Embryonic facial prominence (tissue), 1 donor: ENCODE results near the gene TENM4.

Experiments
- DNase-seq: peaks from one replicate; pipeline ENCODE4 v3.0.0-alpha.2; 2016; ENCODE audit errors: extremely low spot score

TENM4 gene

DNA sequence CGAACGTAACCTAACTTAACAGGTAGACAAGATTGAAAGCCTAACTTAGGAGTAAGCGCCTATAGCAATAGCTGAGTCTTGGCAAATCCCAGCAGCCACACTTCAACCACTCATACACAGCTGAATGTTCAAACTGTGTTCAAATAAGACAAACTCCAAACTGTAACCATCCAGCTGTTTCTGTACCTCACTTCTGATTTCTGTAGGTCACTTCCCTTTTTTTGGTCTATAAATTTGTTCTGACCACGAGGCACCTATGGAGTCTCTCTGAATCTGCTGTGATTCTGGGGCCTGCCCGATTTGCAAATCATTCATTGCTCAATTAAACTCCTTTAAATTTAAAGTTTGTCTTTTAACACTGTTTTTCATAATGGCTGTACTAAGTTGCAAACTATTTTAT is 8.2 kb upstream of the TENM4 start:
- DNase-seq = no peak

DNA sequence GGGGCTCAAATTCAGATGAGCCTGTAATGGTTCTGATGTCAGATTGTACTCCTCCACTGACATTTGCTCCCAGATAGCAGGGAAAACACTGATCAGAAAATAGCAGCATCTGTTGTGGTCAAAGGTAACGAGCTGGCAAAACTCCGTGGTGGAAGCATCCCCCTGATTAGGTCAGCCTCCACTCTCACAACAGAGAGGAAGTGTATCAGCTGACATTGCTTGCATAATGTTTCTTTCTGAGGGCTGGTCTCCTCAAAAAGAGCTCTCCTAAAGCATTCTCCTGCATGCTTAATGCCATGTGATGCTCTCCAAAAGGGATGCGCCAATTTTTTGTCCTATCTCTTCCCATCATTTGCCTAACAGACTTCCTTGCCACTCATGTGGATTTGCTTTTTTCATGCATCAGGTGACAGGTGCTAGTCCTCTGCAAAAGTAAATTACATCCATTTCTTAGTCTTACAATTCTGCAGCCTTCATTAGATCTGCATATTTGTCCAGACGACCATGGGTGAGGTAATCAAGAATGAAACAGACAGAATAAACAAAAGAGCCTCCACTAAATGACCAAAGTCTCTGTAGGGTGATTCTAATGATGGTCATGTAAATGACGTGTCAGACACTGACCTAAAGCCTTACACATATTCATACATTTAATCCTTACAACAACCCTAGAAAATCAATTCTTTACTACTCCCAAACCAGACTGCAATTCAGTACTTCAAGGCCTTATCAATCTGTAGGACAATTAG is 6.4 kb upstream of the TENM4 start:
- DNase-seq = no peak

DNA sequence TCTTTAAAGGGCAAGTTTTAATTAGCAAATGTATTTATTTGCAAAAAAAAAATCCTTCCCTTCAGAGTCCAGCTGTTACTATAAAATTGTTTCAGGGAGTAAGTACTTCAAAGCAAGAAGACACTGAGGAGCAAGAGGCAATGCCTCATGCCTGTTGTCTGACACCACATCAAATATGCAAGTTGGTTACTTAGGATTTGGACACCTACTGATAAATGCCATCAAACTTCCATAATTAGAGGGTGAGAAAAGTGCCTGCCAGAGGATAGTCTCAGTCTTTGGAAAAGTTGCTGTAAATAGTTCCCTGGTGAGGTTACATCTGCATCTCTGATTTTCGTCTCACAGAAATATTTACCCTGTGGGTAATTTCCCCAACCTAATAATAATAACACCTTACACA is 4.1 kb upstream of the TENM4 start:
- no peak for DNase-seq

DNA sequence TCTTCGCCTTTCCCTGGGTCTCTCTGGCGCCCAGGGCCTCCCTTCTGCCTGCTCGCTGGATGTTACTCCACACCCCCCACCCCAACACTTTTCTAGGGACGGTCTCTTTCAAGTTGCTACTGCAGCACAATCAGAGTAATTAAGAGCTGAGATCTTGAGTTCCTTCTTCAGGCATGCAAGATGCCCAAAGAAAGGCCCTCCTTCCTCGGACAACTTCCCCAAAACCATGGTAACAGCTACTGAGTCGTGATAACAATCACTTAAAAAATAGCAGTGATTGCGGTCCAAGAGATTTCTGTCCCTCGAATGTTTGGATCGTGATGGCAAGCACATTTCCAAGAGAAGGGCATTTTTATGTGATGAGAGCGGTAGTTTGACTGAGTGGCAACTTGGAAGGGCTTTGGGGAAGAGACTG is 638 bp upstream of the TENM4 start:
- no peak for DNase-seq

GRCh38 chr11:79439886-79440570 is 802 bp downstream of the TENM4 start:
- DNase-seq = no peak

- DNase-seq = no peak
Measured at GRCh38 chr11:79439410-79439885, 1.4 kb downstream of the TENM4 start.

- DNase-seq = no peak
Measured at GRCh38 chr11:79438631-79439409, 2.0 kb downstream of the TENM4 start.

GRCh38 chr11:79437981-79438630 is 2.7 kb downstream of the TENM4 start:
- no peak for DNase-seq

DNA sequence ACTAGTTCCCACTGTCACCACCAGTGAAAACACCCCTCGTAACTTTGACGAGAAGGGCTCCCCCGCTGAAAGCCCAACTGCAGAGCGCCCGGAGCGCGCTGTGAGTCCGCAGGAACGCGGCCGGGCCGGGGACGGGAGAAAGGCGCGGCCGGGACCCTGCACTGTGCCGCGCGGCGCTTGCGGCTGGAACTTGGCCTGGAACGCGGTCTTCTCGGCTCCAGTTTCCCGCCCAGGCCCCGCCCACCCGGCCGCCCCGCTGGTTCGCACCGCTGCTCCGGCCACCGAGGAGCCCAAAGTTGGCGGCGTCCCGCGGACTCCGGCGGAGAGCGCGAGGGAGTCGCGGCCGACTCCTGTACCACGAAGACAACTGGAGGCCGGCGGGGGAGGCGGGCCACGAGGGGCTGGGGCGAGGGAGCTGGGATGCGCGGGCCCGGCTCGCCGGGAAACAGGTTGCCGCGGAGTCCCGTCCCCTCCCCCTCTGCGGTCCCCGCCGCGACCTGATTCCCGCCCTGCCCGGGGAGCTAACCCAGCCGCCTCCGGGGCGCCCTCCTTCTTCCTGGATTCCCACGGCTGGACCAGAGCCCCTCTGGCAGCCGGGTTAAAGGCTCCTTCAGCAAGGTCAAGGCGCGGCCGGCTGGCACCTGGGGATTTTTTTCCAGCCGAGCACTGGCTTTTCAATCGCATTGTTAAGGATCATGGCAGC is 3.4 kb downstream of the TENM4 start:
- DNase-seq = no peak

GRCh38 chr11:79436919-79437277 is 3.9 kb downstream of the TENM4 start:
- DNase-seq = no peak

GRCh38 chr11:79434283-79434682 is 6.5 kb downstream of the TENM4 start:
- DNase-seq = no peak

- DNase-seq = no peak
Measured at GRCh38 chr11:79432138-79432537, 8.7 kb downstream of the TENM4 start.

DNA sequence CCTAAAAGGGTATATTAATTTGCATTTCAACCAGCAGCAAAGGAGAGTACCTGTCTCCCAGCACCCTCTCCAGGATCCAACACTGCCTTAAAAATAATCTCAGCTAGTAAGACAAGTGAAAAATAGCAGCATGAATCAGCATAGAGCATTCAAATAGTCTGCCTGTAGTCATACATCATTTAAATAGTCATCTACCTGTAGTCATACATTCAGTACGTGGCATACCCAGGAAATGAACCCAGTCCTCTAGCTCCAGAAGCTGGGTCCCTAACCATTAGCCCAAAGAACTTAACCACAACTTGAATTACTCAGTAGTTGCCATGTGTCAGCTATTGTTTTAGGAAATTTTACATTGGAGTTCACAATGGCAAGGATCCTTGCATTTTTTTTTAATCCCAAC is 9.3 kb downstream of the TENM4 start:
- no peak for DNase-seq

DNA sequence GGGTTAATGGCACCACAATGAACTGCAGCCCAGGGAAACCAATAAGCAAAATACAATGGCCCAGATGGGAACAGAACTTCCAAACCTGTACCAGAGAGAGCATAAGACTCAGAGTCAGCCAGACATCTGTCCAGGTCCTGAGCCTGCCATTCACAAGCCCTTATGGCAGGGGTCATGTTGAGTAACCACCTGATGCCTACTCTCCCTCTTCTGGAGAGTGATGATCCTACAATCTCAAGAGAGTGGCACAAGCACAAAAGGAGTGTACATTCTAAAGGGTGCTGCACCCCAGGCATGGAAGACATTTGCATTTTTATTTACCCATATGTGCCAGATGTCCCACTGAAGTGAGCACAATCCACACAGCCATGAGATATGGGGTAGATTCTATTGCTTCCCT is 10.6 kb downstream of the TENM4 start:
- no peak for DNase-seq

DNA sequence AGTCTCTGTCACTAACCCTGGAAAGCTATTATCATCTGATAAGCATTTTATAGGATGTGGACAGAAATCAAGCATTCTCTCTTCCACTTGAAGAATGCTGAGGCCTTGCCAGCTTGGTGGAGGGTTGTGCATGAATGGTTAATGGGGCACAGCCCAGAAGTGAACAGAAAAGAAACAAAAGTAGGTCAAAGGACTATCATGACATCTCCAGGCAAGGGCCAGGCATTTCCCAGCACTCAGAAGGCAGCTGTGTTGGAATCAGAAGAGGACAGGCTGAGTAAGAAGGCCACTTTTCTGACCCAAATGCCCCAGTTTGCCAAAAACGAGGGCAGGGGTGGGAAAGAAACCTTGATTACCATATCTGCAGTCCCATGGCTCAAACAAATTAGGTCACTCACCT is 12.4 kb downstream of the TENM4 start:
- no peak for DNase-seq

GRCh38 chr11:79427611-79428327 is 13.1 kb downstream of the TENM4 start:
- no peak for DNase-seq

- no peak for DNase-seq
Measured at GRCh38 chr11:79427126-79427525, 13.7 kb downstream of the TENM4 start.

DNA sequence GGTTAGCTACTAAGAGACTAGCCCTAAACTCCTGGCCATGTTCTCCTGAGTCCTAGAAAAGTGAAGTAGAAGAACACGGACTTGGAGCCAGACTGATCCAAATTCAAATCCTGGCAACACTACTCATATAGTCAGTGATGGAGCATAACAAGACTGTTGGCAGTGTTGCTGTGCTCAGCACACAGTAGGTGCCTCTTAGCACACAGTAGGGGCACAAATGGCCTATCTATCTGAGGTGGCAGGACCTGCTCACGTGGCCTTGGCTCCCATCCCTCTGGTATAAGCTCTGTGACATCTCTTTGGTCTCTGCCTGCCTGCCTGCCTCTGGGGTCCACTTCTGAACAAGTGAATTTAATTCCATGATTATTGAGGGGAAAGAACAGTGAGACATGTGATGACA is 15.4 kb downstream of the TENM4 start:
- no peak for DNase-seq

- DNase-seq = no peak
Measured at GRCh38 chr11:79423736-79424135, 17.1 kb downstream of the TENM4 start.

DNA sequence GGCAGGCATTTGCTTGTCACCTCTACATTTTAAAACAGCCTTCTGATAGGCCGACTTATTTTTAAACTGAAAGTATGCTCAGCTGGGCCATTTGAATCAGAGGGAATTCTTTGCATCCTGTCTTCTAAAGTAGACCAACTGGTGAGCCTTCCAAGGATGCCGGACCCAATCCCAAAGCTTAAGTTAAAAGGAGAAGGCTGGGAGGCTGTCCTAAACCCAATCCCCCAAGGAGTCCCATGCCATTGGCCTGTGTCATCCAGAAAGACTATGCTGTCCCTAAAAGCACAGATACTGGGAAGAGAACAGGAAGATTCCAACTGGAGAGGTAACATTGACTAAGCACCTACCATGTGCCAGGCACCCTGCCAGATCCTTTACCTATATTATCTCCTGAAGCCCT is 18.0 kb downstream of the TENM4 start:
- DNase-seq = no peak

GRCh38 chr11:79421820-79422219 is 19.0 kb downstream of the TENM4 start:
- no peak for DNase-seq
